OCI-LY1 (cell line): ENCODE data around the gene TRPM3.

Experiments
- CTCF ChIP-seq: fragments of 200-600 bp; sonication (generic), shearing (Covaris generic); IDR thresholded peaks from 2 replicates; pipeline ENCODE4 v1.5.1; 2017; ENCODE audit warnings: mild to moderate bottlenecking, antibody characterized with exemption, low read length, moderate library complexity, mixed read lengths
- EZH2 ChIP-seq: fragments of 200-600 bp; sonication (generic), shearing (Covaris generic); IDR thresholded peaks from 2 replicates; pipeline ENCODE4 v1.8.0; 2017; ENCODE audit warnings: borderline replicate concordance, mixed run types, mild to moderate bottlenecking, antibody characterized with exemption, low read length, moderate library complexity, mixed read lengths

GRCh38 chr9:70526902-70527301, 594.5 kb downstream of the TRPM3 start:
- TF ChIP-seq CTCF (no peak), EZH2 (no peak)
